ENCODE measurements around the gene CHSY1. TPM values are rescaled to one million over a fixed set of nuclear protein-coding genes. Genes with fewer than 3 reads are reported as not detected.
"Not testable (repeated sequence)": the region's sequence is repeated elsewhere in the genome, so short reads cannot be mapped to it uniquely, and the experiment has no call there.

Gene CHSY1
- total RNA-seq, 1 donor from 2014 or later: 27.6 TPM

GRCh38 chr15:101293122-101293521, 41.3 kb upstream of the CHSY1 start:
- no peak for TF ChIP-seq CTCF (IDR thresholded peaks at IDR 0.05; ENCODE audit: unreplicated experiment)
- no peak for DNase-seq (ENCODE audit: low spot score)
- H3K4me3 Mint-ChIP-seq (ENCODE audit: unreplicated experiment): peak overlapping the region; percentile 99

GRCh38 chr15:101288905-101289513, 37.2 kb upstream of the CHSY1 start:
- H3K4me1 Mint-ChIP-seq (ENCODE audit: unreplicated experiment): peaks cover 10% of the 10 kb centered on the region
- peak overlapping the region; percentile 43 for H3K4me3 Mint-ChIP-seq (ENCODE audit: unreplicated experiment)
- TF ChIP-seq CTCF (IDR thresholded peaks at IDR 0.05; ENCODE audit: unreplicated experiment): peak; percentile 64
- no peak for DNase-seq (ENCODE audit: low spot score)
- no peaks in the 10 kb centered on the region for H3K9me3 Mint-ChIP-seq (ENCODE audit: unreplicated experiment)
- H3K27me3 Mint-ChIP-seq (ENCODE audit: unreplicated experiment): peaks cover 3% of the 10 kb centered on the region
- no peak overlapping the region for H3K27ac Mint-ChIP-seq (ENCODE audit: unreplicated experiment)
- peaks cover 23% of the 10 kb centered on the region for H3K36me3 Mint-ChIP-seq (ENCODE audit: low read depth, unreplicated experiment)

More at GRCh38 chr15:101293122-101293521, 41.3 kb upstream of the CHSY1 start:
- Mint-ChIP-seq H3K36me3 (ENCODE audit: low read depth, unreplicated experiment) (no peaks in the 10 kb centered on the region), H3K27ac (ENCODE audit: unreplicated experiment) (peak overlapping the region; percentile 97), H3K4me1 (ENCODE audit: unreplicated experiment) (peaks cover 15% of the 10 kb centered on the region), H3K27me3 (ENCODE audit: unreplicated experiment) (peaks cover 3% of the 10 kb centered on the region), H3K9me3 (ENCODE audit: unreplicated experiment) (no peaks in the 10 kb centered on the region)

- not testable (repeated sequence) for H3K4me1 Mint-ChIP-seq (ENCODE audit: unreplicated experiment); H3K9me3 Mint-ChIP-seq (ENCODE audit: unreplicated experiment); H3K4me3 Mint-ChIP-seq (ENCODE audit: unreplicated experiment); H3K27me3 Mint-ChIP-seq (ENCODE audit: unreplicated experiment); H3K27ac Mint-ChIP-seq (ENCODE audit: unreplicated experiment); DNase-seq (ENCODE audit: low spot score)
- peaks cover 30% of the 10 kb centered on the region for H3K36me3 Mint-ChIP-seq (ENCODE audit: low read depth, unreplicated experiment)
Measured at GRCh38 chr15:101287342-101287741, 35.5 kb upstream of the CHSY1 start.

GRCh38 chr15:101286471-101287114, 34.7 kb upstream of the CHSY1 start:
- Mint-ChIP-seq H3K27ac (ENCODE audit: unreplicated experiment) (no peak overlapping the region), H3K9me3 (ENCODE audit: unreplicated experiment) (no peaks in the 10 kb centered on the region), H3K27me3 (ENCODE audit: unreplicated experiment) (peaks cover 4% of the 10 kb centered on the region), H3K36me3 (ENCODE audit: low read depth, unreplicated experiment) (peaks cover 36% of the 10 kb centered on the region), H3K4me3 (ENCODE audit: unreplicated experiment) (no peak overlapping the region), H3K4me1 (ENCODE audit: unreplicated experiment) (no peaks in the 10 kb centered on the region)
- no peak for DNase-seq (ENCODE audit: low spot score)
- no peak for TF ChIP-seq CTCF (IDR thresholded peaks at IDR 0.05; ENCODE audit: unreplicated experiment)

- H3K9me3 Mint-ChIP-seq (ENCODE audit: unreplicated experiment): no peaks in the 10 kb centered on the region
- peaks cover 4% of the 10 kb centered on the region for H3K27me3 Mint-ChIP-seq (ENCODE audit: unreplicated experiment)
- H3K4me3 Mint-ChIP-seq (ENCODE audit: unreplicated experiment): peak overlapping the region; percentile 37
- H3K27ac Mint-ChIP-seq (ENCODE audit: unreplicated experiment): no peak overlapping the region
- H3K4me1 Mint-ChIP-seq (ENCODE audit: unreplicated experiment): no peaks in the 10 kb centered on the region
- peaks cover 47% of the 10 kb centered on the region for H3K36me3 Mint-ChIP-seq (ENCODE audit: low read depth, unreplicated experiment)
- TF ChIP-seq CTCF (IDR thresholded peaks at IDR 0.05; ENCODE audit: unreplicated experiment): no peak
- DNase-seq (ENCODE audit: low spot score): no peak
Measured at GRCh38 chr15:101283931-101284330, 32.1 kb upstream of the CHSY1 start.
